ENCODE results near the gene PCYOX1L. TPM values are rescaled to one million over a fixed set of nuclear protein-coding genes. Genes with fewer than 3 reads are reported as not detected.
"Not testable (repeated sequence)": the region's sequence is repeated elsewhere in the genome, so short reads cannot be mapped to it uniquely, and the experiment has no call there.

The PCYOX1L gene
- total and polyA plus RNA-seq, 2 of the 8 experiments (the other 6 are each of a cell fraction or from before 2014, with no cell fraction given): 6.8 to 17.2 TPM

GRCh38 chr5:149391076-149391475 is 33.2 kb downstream of the PCYOX1L start:
- FAIRE-seq; H3K23me2 ChIP-seq (ENCODE audit: low read depth, low read length); H3K27me3 ChIP-seq (replicated peaks in 1 of 4; ENCODE audit: control insufficient read depth in 3 of 4, extremely low read depth in 1 of 4, insufficient read depth in 3 of 4, low read length in 3 of 4); H3K56ac ChIP-seq (replicated peaks; ENCODE audit: insufficient read length, low read depth, low read length); H3K23ac ChIP-seq (ENCODE audit: insufficient read length); H3K4ac ChIP-seq (replicated peaks; ENCODE audit: insufficient read length, low read depth, low read length); H3K36me3 ChIP-seq (ENCODE audit: control insufficient read depth in 2 of 4, insufficient read depth in 4 of 4, low read length in 3 of 4); H3K79me1 ChIP-seq (ENCODE audit: low read depth, low read length); H3K9me3 ChIP-seq (ENCODE audit: insufficient read depth in 2 of 2, low read depth in 1 of 2, low read length in 1 of 2); H4K5ac ChIP-seq (ENCODE audit: insufficient read length, low read depth, low read length); H3K14ac ChIP-seq (ENCODE audit: insufficient read length); H3K4me3 ChIP-seq (ENCODE audit: extremely low read depth in 1 of 4, insufficient read depth in 2 of 4, low read depth in 3 of 4, low read length in 4 of 4); DNase-seq (ENCODE audit: low read depth in 1 of 2, low spot score in 2 of 2); H3K9ac ChIP-seq (replicated peaks in 1 of 4; ENCODE audit: extremely low read depth in 1 of 4, low read depth in 3 of 4, low read length in 3 of 4); H2BK5ac ChIP-seq (ENCODE audit: low read depth, low read length); H2AK5ac ChIP-seq (ENCODE audit: low read depth, low read length); H4K91ac ChIP-seq (replicated peaks; ENCODE audit: insufficient read length, low read length); H3K79me2 ChIP-seq (ENCODE audit: control insufficient read depth in 1 of 2, insufficient read depth in 2 of 2, low read length in 2 of 2); H4K8ac ChIP-seq (ENCODE audit: extremely low read depth, insufficient read depth, low read length); H3K27ac ChIP-seq (ENCODE audit: low read depth, low read length); POLR2A ChIA-PET (ENCODE audit: partially characterized antibody); H4K20me1 ChIP-seq (replicated peaks in 1 of 2; ENCODE audit: control insufficient read depth in 1 of 2, insufficient read depth in 2 of 2, low read length in 2 of 2); H2BK120ac ChIP-seq (replicated peaks; ENCODE audit: low read depth, low read length); H3K4me1 ChIP-seq (replicated peaks in 1 of 4; ENCODE audit: control insufficient read depth in 3 of 4, insufficient read depth in 4 of 4, low read length in 3 of 4); H2BK20ac ChIP-seq (ENCODE audit: low read length); H2BK12ac ChIP-seq (ENCODE audit: low read depth, low read length); H3K4me2 ChIP-seq (ENCODE audit: insufficient read depth in 1 of 2, low read depth in 2 of 2, low read length in 2 of 2); H2BK15ac ChIP-seq (ENCODE audit: low read length); H3K18ac ChIP-seq (ENCODE audit: extremely low read depth, low read length); H2AFZ ChIP-seq (ENCODE audit: low read length): not testable (repeated sequence)
- CTCF ChIA-PET (ENCODE audit: partially characterized antibody): interaction anchor here (0.6 to 46.1 kb wide), 6 partner anchors 8 to 1275 kb away, joined by 3 to 1310 read pairs (median 6); no protein-coding TSS in a partner anchor
- WGBS, 2 experiments (ENCODE audit: extremely low coverage in 1 of 2, insufficient coverage in 1 of 2, insufficient read length in 1 of 2, insufficient replicate concordance in 2 of 2, low coverage in 1 of 2, low lambda C conversion rate in 2 of 2, missing lambda C conversion rate in 1 of 2): 95% methylated on average over 6 of the region's 6 CpGs; no CpG with 5 or more reads in 1 of the 2 experiments
